GM19239 (cell line): Measurements from ENCODE around the gene MAP3K14.
"Not testable (repeated sequence)": the region's sequence is repeated elsewhere in the genome, so short reads cannot be mapped to it uniquely, and the experiment has no call there.

Experiments
- DNase-seq: peaks from one replicate; pipeline ENCODE4 v3.0.0; 2011; ENCODE audit warnings: low spot score; ENCODE audit not compliant: insufficient read length
- FAIRE-seq: peaks from 2 replicates; lab custom pipeline; 2011; peaks lifted over from hg19 to GRCh38; lab: Jason Lieb, UNC

Gene MAP3K14

GRCh38 chr17:45264430-45264829 lies 52.4 kb downstream of the MAP3K14 start:
- DNase-seq (no peak), FAIRE-seq (no peak)

GRCh38 chr17:45263477-45263860 lies 53.4 kb downstream of the MAP3K14 start:
- no peak for FAIRE-seq
- DNase-seq = no peak

- peak; percentile 8 for FAIRE-seq
- DNase-seq = no peak
Observed at GRCh38 chr17:45262516-45263476, 54.0 kb downstream of the MAP3K14 start.

- DNase-seq (peak; percentile 70), FAIRE-seq (peak; percentile 95)
Observed at GRCh38 chr17:45261577-45262515, 55.0 kb downstream of the MAP3K14 start, which contains the start of gene SPATA32. Gene SPATA32 (minus strand): TSS chr17:45262094. CDS start chr17:45262016, 78 bp downstream.

GRCh38 chr17:45260204-45260783 lies 56.5 kb downstream of the MAP3K14 start:
- peak; percentile 8 for FAIRE-seq
- DNase-seq = no peak

GRCh38 chr17:45258981-45259380 lies 57.8 kb downstream of the MAP3K14 start:
- no peak for FAIRE-seq

GRCh38 chr17:45257115-45257514 lies 59.7 kb downstream of the MAP3K14 start:
- FAIRE-seq (no peak), DNase-seq (no peak)

More at GRCh38 chr17:45258981-45259380, 57.8 kb downstream of the MAP3K14 start:
- no peak for DNase-seq

GRCh38 chr17:45256114-45256966 lies 60.5 kb downstream of the MAP3K14 start:
- DNase-seq (no peak), FAIRE-seq (peak; percentile 11)

GRCh38 chr17:45255358-45255757 lies 61.5 kb downstream of the MAP3K14 start:
- DNase-seq (no peak), FAIRE-seq (no peak)

- DNase-seq = no peak
- FAIRE-seq = no peak
Observed at GRCh38 chr17:45253879-45254278, 62.9 kb downstream of the MAP3K14 start.

GRCh38 chr17:45253237-45253636 lies 63.6 kb downstream of the MAP3K14 start:
- not testable (repeated sequence) for FAIRE-seq, DNase-seq

- FAIRE-seq = no peak
Observed at GRCh38 chr17:45251931-45252330, 64.9 kb downstream of the MAP3K14 start.

GRCh38 chr17:45248132-45248957 lies 68.5 kb downstream of the MAP3K14 start:
- peak; percentile 93 for DNase-seq
- no peak for FAIRE-seq

More at GRCh38 chr17:45251931-45252330, 64.9 kb downstream of the MAP3K14 start:
- DNase-seq = no peak

GRCh38 chr17:45247429-45248131 lies 69.2 kb downstream of the MAP3K14 start:
- DNase-seq (peak; percentile 99), FAIRE-seq (peak; percentile 97)

GRCh38 chr17:45246861-45247428 lies 69.9 kb downstream of the MAP3K14 start:
- DNase-seq (no peak), FAIRE-seq (no peak)

- no peak for FAIRE-seq
Observed at GRCh38 chr17:45246338-45246737, 70.5 kb downstream of the MAP3K14 start.

More at GRCh38 chr17:45246338-45246737, 70.5 kb downstream of the MAP3K14 start:
- no peak for DNase-seq
